Glutamatergic neuron (in vitro differentiated cells): Measurements from ENCODE around the gene MLXIP. TPM values are rescaled to one million over a fixed set of nuclear protein-coding genes. Genes with fewer than 3 reads are reported as not detected.
"Not testable (repeated sequence)": the region's sequence is repeated elsewhere in the genome, so short reads cannot be mapped to it uniquely, and the experiment has no call there.

ENCODE experiments used
- DNase-seq: peaks from one replicate; pipeline ENCODE4 v3.0.0; 2022
- H3K27ac Mint-ChIP-seq: one replicate; pipeline ENCODE4 v1.8.0; 2020; ENCODE audit warnings: mild to moderate bottlenecking, mixed read lengths, inconsistent platforms; ENCODE audit not compliant: unreplicated experiment
- H3K27me3 Mint-ChIP-seq: one replicate; pipeline ENCODE4 v1.8.0; 2020; ENCODE audit warnings: mild to moderate bottlenecking, moderate library complexity, mixed read lengths, inconsistent platforms; ENCODE audit not compliant: unreplicated experiment
- H3K36me3 Mint-ChIP-seq: one replicate; pipeline ENCODE4 v1.8.0; 2020; ENCODE audit warnings: mild to moderate bottlenecking, mixed read lengths, inconsistent platforms; ENCODE audit not compliant: unreplicated experiment
- H3K4me1 Mint-ChIP-seq: one replicate; pipeline ENCODE4 v1.8.0; 2020; ENCODE audit warnings: mild to moderate bottlenecking, low read depth, mixed read lengths, inconsistent platforms; ENCODE audit not compliant: unreplicated experiment
- H3K4me3 Mint-ChIP-seq: one replicate; pipeline ENCODE4 v1.8.0; 2020; ENCODE audit warnings: mild to moderate bottlenecking, mixed read lengths, inconsistent platforms; ENCODE audit not compliant: unreplicated experiment
- H3K9me3 Mint-ChIP-seq: one replicate; pipeline ENCODE4 v1.8.0; 2020; ENCODE audit warnings: mild to moderate bottlenecking, moderate library complexity, mixed read lengths, inconsistent platforms; ENCODE audit not compliant: unreplicated experiment
- CTCF ChIP-seq: fragments of 200-600 bp; sonication (generic); IDR thresholded peaks from one replicate; pipeline ENCODE4 v1.5.0; 2021; ENCODE audit not compliant: partially characterized antibody, unreplicated experiment
- total RNA-seq: library from RNA; stranded (reverse); fragmentation: NEBNext Ultra II Directional; extraction: Animal tissue kit (Norgen Biotek cat#: 25700); gene quantifications from one replicate; pipeline ENCODE4 v1.2.1, GENCODE V29; 2021; ENCODE audit not compliant: unreplicated experiment

MLXIP gene
- total RNA-seq, 1 donor from 2014 or later: 120 TPM

- peaks cover 9% of the 10 kb centered on the region for H3K9me3 Mint-ChIP-seq
- no peak for TF ChIP-seq CTCF
- H3K4me1 Mint-ChIP-seq: peaks cover 2% of the 10 kb centered on the region
- no peak for DNase-seq
- H3K36me3 Mint-ChIP-seq: peaks cover 4% of the 10 kb centered on the region
- H3K27ac Mint-ChIP-seq: peak overlapping the region; percentile 48
- H3K4me3 Mint-ChIP-seq: no peak overlapping the region
- peaks cover 8% of the 10 kb centered on the region for H3K27me3 Mint-ChIP-seq
Observed at GRCh38 chr12:122040579-122041386, 37.8 kb upstream of the MLXIP start.

DNA sequence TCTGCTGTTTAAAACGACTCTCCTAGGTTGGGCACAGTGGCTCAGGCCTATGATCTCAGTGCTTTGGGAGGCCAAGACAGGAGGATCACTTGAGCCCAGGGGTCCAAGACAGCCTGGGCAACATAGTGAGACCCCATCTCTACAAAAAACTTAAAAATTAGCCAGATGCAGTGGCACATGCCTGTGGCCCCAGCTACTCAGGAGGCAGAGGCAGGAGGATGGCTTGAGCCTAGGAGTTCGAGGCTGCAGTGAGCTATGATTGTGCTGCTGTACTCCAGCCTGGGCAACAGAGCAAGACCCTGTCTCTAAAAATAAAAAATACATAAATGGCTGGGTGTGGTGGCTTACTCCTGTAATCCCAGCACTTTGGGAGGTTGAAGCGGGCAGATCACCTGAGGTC lies 37.1 kb upstream of the MLXIP start:
- H3K36me3 Mint-ChIP-seq, H3K27me3 Mint-ChIP-seq, H3K4me1 Mint-ChIP-seq, DNase-seq, H3K4me3 Mint-ChIP-seq, H3K9me3 Mint-ChIP-seq: not testable (repeated sequence)
- H3K27ac Mint-ChIP-seq: peak overlapping the region; percentile 17

DNA sequence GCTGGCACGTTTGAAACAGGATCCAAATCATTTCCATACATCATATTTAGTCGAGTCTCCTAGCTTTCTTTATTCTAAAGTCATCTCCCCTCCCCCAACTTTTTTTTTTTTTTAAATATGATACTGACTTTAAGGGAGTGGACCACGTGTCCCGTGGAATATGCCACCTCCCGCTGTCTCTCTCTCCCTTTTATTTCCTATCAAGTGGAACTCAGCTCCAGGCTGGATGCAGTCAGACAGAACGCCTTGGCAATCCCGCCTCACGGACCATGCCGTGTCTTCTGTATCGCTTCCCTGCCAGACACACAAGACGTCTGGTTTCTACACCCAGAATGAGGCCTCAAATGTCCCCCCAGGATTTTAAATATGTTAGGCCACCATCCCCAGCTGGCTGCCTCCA lies 35.6 kb upstream of the MLXIP start:
- no peak overlapping the region for H3K27ac Mint-ChIP-seq
- H3K27me3 Mint-ChIP-seq: peaks cover 6% of the 10 kb centered on the region
- no peak overlapping the region for H3K4me3 Mint-ChIP-seq
- no peaks in the 10 kb centered on the region for H3K4me1 Mint-ChIP-seq
- peaks cover 4% of the 10 kb centered on the region for H3K36me3 Mint-ChIP-seq
- DNase-seq: no peak
- H3K9me3 Mint-ChIP-seq: peaks cover 7% of the 10 kb centered on the region
- TF ChIP-seq CTCF: no peak

GRCh38 chr12:122043476-122043875 lies 35.1 kb upstream of the MLXIP start:
- Mint-ChIP-seq H3K4me1 (no peaks in the 10 kb centered on the region), H3K9me3 (peaks cover 10% of the 10 kb centered on the region), H3K36me3 (peaks cover 4% of the 10 kb centered on the region), H3K27me3 (peaks cover 6% of the 10 kb centered on the region), H3K4me3 (no peak overlapping the region), H3K27ac (no peak overlapping the region)
- no peak for DNase-seq
- TF ChIP-seq CTCF: no peak

- TF ChIP-seq CTCF: no peak
- DNase-seq: no peak
- Mint-ChIP-seq H3K27me3 (peaks cover 7% of the 10 kb centered on the region), H3K36me3 (peaks cover 4% of the 10 kb centered on the region), H3K27ac (no peak overlapping the region), H3K4me1 (no peaks in the 10 kb centered on the region), H3K4me3 (no peak overlapping the region), H3K9me3 (peaks cover 10% of the 10 kb centered on the region)
Observed at GRCh38 chr12:122045262-122045661, 33.3 kb upstream of the MLXIP start.
